GM23248 (cell line): Measurements from ENCODE around the gene NMNAT1. TPM values are rescaled to one million over a fixed set of nuclear protein-coding genes. Genes with fewer than 3 reads are reported as not detected.
A peak's percentile ranks its signal among the peaks of the same experiment; 100 is the strongest.

Experiments used
- DNase-seq: peaks from one replicate; pipeline ENCODE4 v3.0.0-alpha.2; 2015
- H2AFZ ChIP-seq: fragments of 200-600 bp; sonication (generic); 2 replicates; pipeline ENCODE4 v1.6.1; 2016; ENCODE audit warnings: antibody characterized with exemption
- H3F3A ChIP-seq: fragments of 200-600 bp; sonication (generic); 2 replicates; pipeline ENCODE4 v1.6.1; 2016; ENCODE audit warnings: mild to moderate bottlenecking, antibody characterized with exemption, mixed run types; ENCODE audit not compliant: insufficient read depth
- H3K27ac ChIP-seq: fragments of 200-600 bp; sonication (generic); 2 replicates; pipeline ENCODE4 v1.5.1; 2016; ENCODE audit warnings: mild to moderate bottlenecking
- H3K27me3 ChIP-seq: fragments of 200-600 bp; sonication (generic); replicated peaks from 2 replicates; pipeline ENCODE4 v1.6.1; 2016; ENCODE audit warnings: mild to moderate bottlenecking; ENCODE audit not compliant: insufficient read depth
- H3K36me3 ChIP-seq: fragments of 200-600 bp; sonication (generic); 2 replicates; pipeline ENCODE4 v1.6.1; 2016; ENCODE audit warnings: low read depth, mild to moderate bottlenecking
- H3K4me1 ChIP-seq: fragments of 200-600 bp; sonication (generic); 2 replicates; pipeline ENCODE4 v1.6.1; 2016; ENCODE audit warnings: mild to moderate bottlenecking; ENCODE audit not compliant: insufficient read depth
- H3K4me2 ChIP-seq: fragments of 200-600 bp; sonication (generic); one replicate; pipeline ENCODE4 v1.6.1; 2016; ENCODE audit warnings: mild to moderate bottlenecking; ENCODE audit not compliant: unreplicated experiment
- H3K4me3 ChIP-seq: fragments of 200-600 bp; sonication (generic); 2 replicates; pipeline ENCODE4 v1.5.1; 2016; ENCODE audit warnings: mild to moderate bottlenecking
- H3K79me2 ChIP-seq: fragments of 200-600 bp; sonication (generic); 2 replicates; pipeline ENCODE4 v1.6.1; 2016; ENCODE audit warnings: mild to moderate bottlenecking; ENCODE audit not compliant: insufficient read depth
- H3K9ac ChIP-seq: fragments of 200-600 bp; sonication (generic); 2 replicates; pipeline ENCODE4 v1.6.1; 2016; ENCODE audit warnings: mild to moderate bottlenecking
- H3K9me2 ChIP-seq: fragments of 200-600 bp; sonication (generic); 2 replicates; pipeline ENCODE4 v1.6.1; 2016; ENCODE audit warnings: mixed run types, mild to moderate bottlenecking, moderate library complexity; ENCODE audit not compliant: insufficient read depth
- H3K9me3 ChIP-seq: fragments of 200-600 bp; sonication (generic); one replicate; pipeline ENCODE4 v1.6.1; 2017; ENCODE audit warnings: low read depth
- H4K20me1 ChIP-seq: fragments of 200-600 bp; sonication (generic); 2 replicates; pipeline ENCODE4 v1.6.0; 2016; ENCODE audit not compliant: insufficient read depth
- EZH2 ChIP-seq: fragments of 200-600 bp; sonication (generic); IDR thresholded peaks from 2 replicates; pipeline ENCODE4 v1.6.1; 2018; ENCODE audit warnings: antibody characterized with exemption, mild to moderate bottlenecking; ENCODE audit not compliant: insufficient read depth, poor library complexity, severe bottlenecking
- EZH2phosphoT487 ChIP-seq: fragments of 200-600 bp; sonication (generic); IDR thresholded peaks from 2 replicates; pipeline ENCODE4 v1.6.1; 2018; ENCODE audit warnings: antibody characterized with exemption, moderate library complexity, mild to moderate bottlenecking, low read depth; ENCODE audit not compliant: insufficient read depth
- WGBS, 2 experiments: methylation state at CpG; one replicate each; pipeline ENCODE4 v1.1.6; 2015 to 2017; ENCODE audit warnings: low lambda C conversion rate in 2 of 2, low coverage in 1 of 2; ENCODE audit errors: missing lambda C conversion rate in 2 of 2; 5-methylcytosine and 5-hydroxymethylcytosine counted together
- in situ Hi-C: fragments of 300-500 bp; cut with MboI; formaldehyde crosslinking; loops from 2 replicates; pipeline ENCODE4 v1.15.0; 2020
- polyA plus RNA-seq: library from polyadenylated mRNA; unstranded; fragments of >200 nt; fragmentation: Nextera tagmentation; extraction: Ambion mirVana; gene quantifications from 2 replicates; pipeline ENCODE4 v1.2.1, GENCODE V29; 2016
- total RNA-seq: library from RNA; depleted of rRNA; stranded (reverse); fragments of >200 nt; shearing (Covaris generic); gene quantifications from 2 replicates; pipeline ENCODE4 v1.2.3, GENCODE V29; 2014; rRNA removed

NMNAT1 gene
- total RNA-seq: 12.5 and 15.2 TPM in 2 replicates
- polyA plus RNA-seq: 18.6 and 18.8 TPM in 2 replicates

- H3K4me2 ChIP-seq: peak within 1 kb of the TSS; percentile 91
- TF ChIP-seq EZH2 (no peak), EZH2phosphoT487 (no peak)
- H3K9ac ChIP-seq: peak within 1 kb of the TSS; percentile 96
- in situ Hi-C loops: loop anchor here (10.0 kb wide), 1 partner anchor 68 kb away; no protein-coding TSS in a partner anchor
- H3K79me2 ChIP-seq: peaks cover 42% of the 10 kb centered on the region
- peak within 1 kb of the TSS; percentile 100 for H2AFZ ChIP-seq
- H3K9me3 ChIP-seq: no peaks in the 10 kb centered on the region
- peak; percentile 98 for DNase-seq
- H3K4me3 ChIP-seq: peak within 1 kb of the TSS; percentile 97
- H3K4me1 ChIP-seq: peaks cover 6% of the 10 kb centered on the region; the same call in 1 of the 2 replicates
- H4K20me1 ChIP-seq: no peaks in the 10 kb centered on the region
- WGBS, 2 experiments: 1 to 2% methylated on average over 52 to 53 of the region's 53 CpGs
- no peaks in the 10 kb centered on the region for H3F3A ChIP-seq
- H3K27me3 ChIP-seq: no peaks in the 10 kb centered on the region
- no peaks in the 10 kb centered on the region for H3K9me2 ChIP-seq
- no peaks in the 10 kb centered on the region for H3K36me3 ChIP-seq
- peak within 1 kb of the TSS; percentile 73 for H3K27ac ChIP-seq
Observed at GRCh38 chr1:9942939-9943788, at the start of gene NMNAT1, which contains the start of gene LZIC. Gene NMNAT1, plus strand, starts transcription at chr1:9943475. Its CDS starts 28,599 bp downstream, at chr1:9972074. Gene LZIC, minus strand, starts transcription at chr1:9943391. Its CDS starts 6,772 bp downstream, at chr1:9936619.

- Histone ChIP-seq H3K27ac (peak overlapping the region; percentile 64; the same call in 1 of the 2 replicates), H3K9me3 (no peaks in the 10 kb centered on the region), H3K4me2 (peak overlapping the region; percentile 54), H3K79me2 (no peaks in the 10 kb centered on the region), H3K4me1 (peaks cover 42% of the 10 kb centered on the region), H2AFZ (0 out of 2 replicates have a peak overlapping the region, but pooled peaks have one; percentile 44), H3K9ac (peak overlapping the region; percentile 60; the same call in 1 of the 2 replicates), H3K9me2 (no peaks in the 10 kb centered on the region), H3F3A (peaks cover 39% of the 10 kb centered on the region), H3K36me3 (no peaks in the 10 kb centered on the region), H3K4me3 (peak overlapping the region; percentile 60; the same call in 1 of the 2 replicates), H4K20me1 (no peaks in the 10 kb centered on the region), H3K27me3 (no peaks in the 10 kb centered on the region)
- TF ChIP-seq EZH2phosphoT487 (no peak), EZH2 (no peak)
- 97 to 98% methylated on average over 3 of the region's 3 CpGs for WGBS, 2 experiments
- in situ Hi-C loops: no loop called here
- DNase-seq: peak; percentile 9
Observed at GRCh38 chr1:9894115-9894514, 49.2 kb upstream of the NMNAT1 start.

GRCh38 chr1:9900142-9901043 is 42.9 kb upstream of the NMNAT1 start:
- in situ Hi-C loops: no loop called here
- no peak overlapping the region for H3K4me3 ChIP-seq
- H2AFZ ChIP-seq: no peak overlapping the region
- peaks cover 5% of the 10 kb centered on the region; the same call in 1 of the 2 replicates for H3K4me1 ChIP-seq
- H3K79me2 ChIP-seq: peaks cover 7% of the 10 kb centered on the region; the same call in 1 of the 2 replicates
- 91 to 92% methylated on average over 18 of the region's 18 CpGs for WGBS, 2 experiments
- H3K36me3 ChIP-seq: no peaks in the 10 kb centered on the region
- no peaks in the 10 kb centered on the region for H3K9me3 ChIP-seq
- no peak overlapping the region for H3K27ac ChIP-seq
- no peak for TF ChIP-seq EZH2phosphoT487
- no peak for TF ChIP-seq EZH2
- H3K4me2 ChIP-seq: no peak overlapping the region
- no peak for DNase-seq
- H3K9ac ChIP-seq: no peak overlapping the region
- no peaks in the 10 kb centered on the region for H3F3A ChIP-seq
- no peaks in the 10 kb centered on the region for H3K9me2 ChIP-seq
- H4K20me1 ChIP-seq: no peaks in the 10 kb centered on the region
- no peaks in the 10 kb centered on the region for H3K27me3 ChIP-seq
